ENCODE data around the gene MFAP2. TPM values are rescaled to one million over a fixed set of nuclear protein-coding genes. Genes with fewer than 3 reads are reported as not detected.

MFAP2 gene
- total RNA-seq, 1 experiment from 2014 or later = 27.2 TPM

DNA sequence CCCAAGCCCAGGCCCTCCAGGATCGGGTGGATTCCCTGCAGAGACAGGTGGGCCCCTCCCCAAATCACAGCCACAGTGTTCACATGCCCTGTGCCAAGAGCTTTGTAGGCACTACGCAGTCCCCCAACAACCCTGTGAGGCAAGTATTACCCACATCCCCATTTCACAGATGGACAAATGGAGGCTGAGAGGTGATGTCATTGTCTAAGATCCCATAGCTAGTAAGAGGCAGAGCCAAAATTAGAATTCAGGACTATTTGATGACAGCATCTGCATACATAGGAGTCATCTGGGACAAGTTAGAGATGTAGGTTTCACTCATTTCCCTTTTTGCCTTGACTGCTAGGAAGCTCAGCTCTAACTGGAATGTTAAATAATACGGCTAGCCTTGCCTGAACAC, 12.0 kb downstream of the MFAP2 start:
- intact Hi-C loops (cut with micrococcal nuclease; ENCODE audit: unreplicated experiment) = no loop called here
- CTCF ChIA-PET = no interaction called here
- peaks cover 4% of the 10 kb centered on the region for H3K36me3 ChIP-seq (ENCODE audit: insufficient read depth, low read length, poor library complexity, severe bottlenecking)
- H3K9me3 ChIP-seq (ENCODE audit: low read depth, low read length, poor library complexity, severe bottlenecking) = no peaks in the 10 kb centered on the region
- H3K27ac ChIP-seq (ENCODE audit: low read depth, low read length, poor library complexity, severe bottlenecking) = no peak overlapping the region
- no TSS peak for BruUV-seq (replicated peaks)
- no peak for DNase-seq (ENCODE audit: low spot score)
- no peaks in the 10 kb centered on the region for H3K4me1 ChIP-seq (ENCODE audit: insufficient read depth, low read length, poor library complexity, severe bottlenecking)
- TF ChIP-seq EZH2 (IDR thresholded peaks at IDR 0.05; ENCODE audit: borderline replicate concordance, low read depth, low read length, poor library complexity, severe bottlenecking) = no peak
- no peak for TF ChIP-seq CTCF (conservative IDR thresholded peaks at IDR 0.05; ENCODE audit: low read depth, low read length)
- POLR2A ChIA-PET (ENCODE audit: low non-redundant PET) = no interaction called here
- H3K4me3 ChIP-seq (ENCODE audit: low read depth, low read length, poor library complexity, severe bottlenecking) = no peak overlapping the region
- H3K27me3 ChIP-seq (replicated peaks; ENCODE audit: insufficient read depth, low read depth, low read length, poor library complexity) = no peaks in the 10 kb centered on the region

DNA sequence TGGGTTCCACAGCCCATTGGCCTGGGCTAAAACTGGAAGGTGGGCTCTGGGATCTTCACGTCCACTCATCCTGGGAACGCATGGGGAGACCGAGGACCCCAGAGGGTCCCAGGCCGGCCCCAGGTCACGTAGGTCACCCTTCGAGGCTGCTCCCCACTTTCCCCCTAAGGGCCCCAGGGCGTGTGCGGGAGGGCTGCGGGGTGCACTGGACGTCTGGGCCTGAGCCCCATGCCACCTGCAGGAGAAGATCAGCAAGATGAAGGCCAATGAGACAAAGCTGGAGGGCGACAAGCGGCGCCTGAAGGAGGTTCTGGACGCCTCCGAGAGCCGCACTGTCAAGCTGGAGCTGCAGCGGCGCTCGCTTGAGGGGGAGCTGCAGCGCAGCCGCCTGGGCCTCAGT, 12.5 kb downstream of the MFAP2 start:
- intact Hi-C loops (cut with micrococcal nuclease; ENCODE audit: unreplicated experiment) = no loop called here
- H3K4me3 ChIP-seq (ENCODE audit: low read depth, low read length, poor library complexity, severe bottlenecking) = no peak overlapping the region
- H3K9me3 ChIP-seq (ENCODE audit: low read depth, low read length, poor library complexity, severe bottlenecking) = no peaks in the 10 kb centered on the region
- ChIA-PET CTCF (no interaction called here), POLR2A (ENCODE audit: low non-redundant PET) (no interaction called here)
- TF ChIP-seq EZH2 (IDR thresholded peaks at IDR 0.05; ENCODE audit: borderline replicate concordance, low read depth, low read length, poor library complexity, severe bottlenecking) (no peak), CTCF (conservative IDR thresholded peaks at IDR 0.05; ENCODE audit: low read depth, low read length) (no peak)
- DNase-seq (ENCODE audit: low spot score) = no peak
- H3K36me3 ChIP-seq (ENCODE audit: insufficient read depth, low read length, poor library complexity, severe bottlenecking) = peaks cover 4% of the 10 kb centered on the region
- H3K27me3 ChIP-seq (replicated peaks; ENCODE audit: insufficient read depth, low read depth, low read length, poor library complexity) = no peaks in the 10 kb centered on the region
- BruUV-seq (replicated peaks) = no TSS peak
- H3K27ac ChIP-seq (ENCODE audit: low read depth, low read length, poor library complexity, severe bottlenecking) = no peak overlapping the region
- no peaks in the 10 kb centered on the region for H3K4me1 ChIP-seq (ENCODE audit: insufficient read depth, low read length, poor library complexity, severe bottlenecking)

DNA sequence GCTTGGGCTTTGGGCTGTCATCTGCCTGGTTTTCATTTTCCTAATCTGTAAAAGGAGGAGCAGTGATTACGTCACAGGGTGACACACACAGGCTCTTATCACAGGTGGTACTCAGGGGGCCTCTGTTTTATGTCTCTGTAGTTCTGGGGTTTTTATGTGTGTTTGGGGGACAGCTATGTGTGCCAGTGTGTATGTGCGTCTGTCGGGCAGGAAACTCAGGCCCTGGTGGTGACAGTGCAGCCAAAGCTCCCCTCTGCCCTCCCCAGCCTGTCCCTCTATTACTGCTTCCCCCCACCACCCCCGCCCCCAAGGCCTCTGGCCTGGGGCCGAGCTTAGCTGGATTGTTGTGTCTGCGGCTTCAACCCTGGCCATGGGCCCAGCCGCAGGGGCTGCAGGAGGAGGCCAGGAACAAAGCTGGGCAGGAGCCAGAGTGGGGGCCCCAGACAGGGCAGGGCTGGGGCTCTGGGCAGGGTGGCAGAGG, 13.3 kb downstream of the MFAP2 start:
- ChIA-PET CTCF (interaction anchor here (0.9 kb wide), 1 partner anchor 9 kb away, joined by 3 read pairs; no protein-coding TSS in a partner anchor), POLR2A (ENCODE audit: low non-redundant PET) (no interaction called here)
- no peak overlapping the region for H3K4me3 ChIP-seq (ENCODE audit: low read depth, low read length, poor library complexity, severe bottlenecking)
- TF ChIP-seq EZH2 (IDR thresholded peaks at IDR 0.05; ENCODE audit: borderline replicate concordance, low read depth, low read length, poor library complexity, severe bottlenecking) (no peak), CTCF (conservative IDR thresholded peaks at IDR 0.05; ENCODE audit: low read depth, low read length) (no peak)
- peaks cover 4% of the 10 kb centered on the region for H3K36me3 ChIP-seq (ENCODE audit: insufficient read depth, low read length, poor library complexity, severe bottlenecking)
- no TSS peak for BruUV-seq (replicated peaks)
- no peaks in the 10 kb centered on the region for H3K9me3 ChIP-seq (ENCODE audit: low read depth, low read length, poor library complexity, severe bottlenecking)
- H3K4me1 ChIP-seq (ENCODE audit: insufficient read depth, low read length, poor library complexity, severe bottlenecking) = no peaks in the 10 kb centered on the region
- intact Hi-C loops (cut with micrococcal nuclease; ENCODE audit: unreplicated experiment) = no loop called here
- no peak overlapping the region for H3K27ac ChIP-seq (ENCODE audit: low read depth, low read length, poor library complexity, severe bottlenecking)
- H3K27me3 ChIP-seq (replicated peaks; ENCODE audit: insufficient read depth, low read depth, low read length, poor library complexity) = no peaks in the 10 kb centered on the region
- no peak for DNase-seq (ENCODE audit: low spot score)

Measured in A673 (cell line).